GM19043 (cell line): ENCODE measurements around the gene RIMS3.
A peak's percentile ranks its signal among the peaks of the same experiment; 100 is the strongest.

Experiments
- ATAC-seq: cut with Tn5 transposase; IDR thresholded peaks from one replicate; pipeline ENCODE4 v1.9.1; 2021; ENCODE audit warnings: low read depth; ENCODE audit not compliant: unreplicated experiment

Gene RIMS3

GRCh38 chr1:40692429-40692895 lies 27.0 kb upstream of the RIMS3 start:
- no peak for ATAC-seq

GRCh38 chr1:40691538-40692428 lies 26.3 kb upstream of the RIMS3 start, which contains the start of gene NFYC:
Gene NFYC (plus strand): TSS chr1:40691704. CDS start chr1:40738844, 47,140 bp downstream.
- ATAC-seq, result peak; percentile 74

DNA sequence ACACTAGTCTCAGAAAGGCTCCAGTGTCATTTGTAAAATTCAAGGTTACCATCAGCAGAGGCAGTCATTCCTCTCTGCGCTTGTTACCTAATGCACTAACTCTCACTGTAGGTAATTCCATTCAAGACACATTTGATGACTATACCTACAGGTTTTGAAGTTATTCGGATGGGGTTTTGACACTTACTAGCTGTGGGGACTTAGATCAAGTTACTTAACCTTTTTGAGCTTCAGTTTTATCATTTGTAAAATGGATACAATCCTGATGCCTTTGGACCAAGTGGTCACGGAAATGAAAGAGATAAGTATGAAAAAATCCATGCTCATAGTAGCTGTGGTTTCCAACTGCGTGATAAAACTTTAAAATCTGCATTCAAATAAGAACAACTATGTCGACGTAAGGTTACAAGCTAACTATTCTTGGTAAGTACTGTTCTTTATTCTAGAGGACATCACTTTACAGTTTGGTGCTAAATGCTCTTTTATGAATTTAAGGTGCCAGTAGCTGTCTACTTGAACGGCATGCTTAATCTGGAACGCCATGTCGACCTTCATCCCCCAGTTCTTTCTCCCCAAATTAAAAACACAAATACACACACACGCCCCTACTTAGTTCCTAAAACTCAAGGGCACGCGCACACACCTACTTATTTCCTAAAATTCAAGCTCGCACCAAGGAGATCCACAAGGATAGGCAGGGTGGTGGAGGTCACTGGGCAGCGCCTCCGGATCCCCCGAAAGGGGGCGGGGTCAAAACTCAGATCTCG lies 25.5 kb upstream of the RIMS3 start:
- ATAC-seq, result no peak

DNA sequence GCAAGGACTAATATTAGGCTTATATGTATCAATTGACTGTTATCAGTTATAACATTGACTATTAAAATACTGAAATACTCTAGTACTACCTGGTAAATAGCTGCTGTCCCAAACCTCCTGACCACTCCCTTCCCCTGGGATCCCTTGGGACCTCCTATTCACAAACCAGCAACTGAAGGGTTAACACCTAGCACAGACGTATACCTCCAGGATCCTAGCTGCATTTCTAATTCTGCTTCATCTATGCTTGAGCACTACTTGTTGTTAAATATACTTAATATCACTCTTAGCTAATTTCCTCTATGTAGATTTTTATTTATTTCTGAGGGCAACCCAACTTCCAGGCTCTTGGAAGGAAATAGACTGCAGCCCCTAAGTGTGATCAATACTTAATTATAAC lies 24.3 kb upstream of the RIMS3 start:
- ATAC-seq, result no peak

DNA sequence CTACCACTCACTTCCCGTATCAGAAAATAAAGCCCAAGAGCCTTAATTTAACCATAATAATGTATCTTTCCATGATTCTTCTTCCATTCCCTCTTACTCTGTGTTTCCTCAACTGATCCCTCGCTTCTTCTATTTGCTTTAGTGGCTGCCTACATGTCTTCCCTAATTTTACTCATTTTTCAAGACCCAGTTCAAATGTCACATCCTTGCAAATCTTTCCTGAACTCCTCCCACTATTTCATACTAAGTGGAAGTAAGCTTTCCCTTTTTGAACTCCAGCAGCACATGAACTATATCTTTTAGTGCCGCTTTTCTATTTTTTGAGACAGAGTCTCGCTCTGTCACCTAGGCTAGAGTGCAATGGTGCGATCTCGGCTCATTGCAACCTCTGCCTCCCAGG lies 22.2 kb upstream of the RIMS3 start:
- no peak for ATAC-seq

DNA sequence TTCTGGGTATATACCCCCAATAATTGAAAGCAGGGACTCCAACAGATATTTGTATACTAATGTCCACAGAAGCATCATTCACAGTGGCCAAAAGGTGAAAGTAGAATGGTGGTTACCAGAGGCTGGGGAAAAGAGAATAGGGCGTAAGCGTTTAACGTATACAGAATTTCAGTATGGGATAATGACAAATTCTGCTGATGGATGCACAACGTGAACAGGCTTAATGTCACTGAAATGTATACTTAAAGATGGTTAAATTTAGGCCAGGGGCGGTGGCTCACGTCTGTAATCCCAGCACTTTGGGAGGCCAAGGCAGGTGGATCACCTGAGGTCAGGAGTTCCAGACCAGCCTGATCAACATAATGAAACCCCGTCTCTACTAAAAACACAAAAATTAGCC lies 21.6 kb upstream of the RIMS3 start:
- no peak for ATAC-seq

- ATAC-seq, result no peak
Observed at GRCh38 chr1:40684669-40685068, 19.2 kb upstream of the RIMS3 start.

- ATAC-seq, result no peak
Observed at GRCh38 chr1:40679165-40679953, 13.9 kb upstream of the RIMS3 start.

DNA sequence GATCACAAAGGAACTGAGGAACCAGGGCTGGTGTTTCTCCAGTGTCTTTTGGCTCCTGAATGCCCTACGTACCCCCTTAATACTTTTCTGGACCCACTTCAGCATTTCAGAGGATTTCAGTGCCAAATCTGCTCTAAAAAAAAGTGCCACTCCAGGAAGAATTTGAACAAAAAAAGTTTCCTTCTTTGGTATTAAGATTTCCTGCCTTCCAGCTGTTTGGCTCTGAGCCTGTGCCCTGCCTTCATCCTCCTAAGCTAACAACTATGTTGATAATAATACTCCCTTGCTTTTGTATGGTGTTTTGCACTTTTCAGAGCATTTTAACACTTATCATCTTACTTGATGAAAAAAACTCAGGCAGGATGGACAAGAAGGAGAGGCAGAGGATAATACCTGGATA lies 11.0 kb upstream of the RIMS3 start:
- no peak for ATAC-seq

DNA sequence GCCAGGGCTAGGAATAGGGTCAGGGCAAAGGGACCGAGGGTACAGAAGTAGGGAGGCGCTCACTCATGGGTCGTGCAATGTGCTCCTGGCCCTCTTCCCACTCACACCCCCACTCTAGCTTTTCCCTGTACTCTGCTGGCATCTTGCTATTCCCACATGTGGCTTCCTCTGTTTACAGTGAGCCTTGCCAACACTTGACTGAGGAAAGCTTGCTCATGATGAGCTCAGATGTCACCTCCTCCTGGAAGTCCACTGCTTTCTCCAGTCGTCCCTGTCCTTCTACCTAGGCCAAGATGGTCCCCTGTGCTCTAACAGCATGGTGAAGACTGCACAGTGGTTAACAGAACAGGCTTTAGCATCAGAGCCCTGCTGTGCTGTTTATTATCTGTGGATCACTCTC lies 8.0 kb upstream of the RIMS3 start:
- ATAC-seq, result no peak

DNA sequence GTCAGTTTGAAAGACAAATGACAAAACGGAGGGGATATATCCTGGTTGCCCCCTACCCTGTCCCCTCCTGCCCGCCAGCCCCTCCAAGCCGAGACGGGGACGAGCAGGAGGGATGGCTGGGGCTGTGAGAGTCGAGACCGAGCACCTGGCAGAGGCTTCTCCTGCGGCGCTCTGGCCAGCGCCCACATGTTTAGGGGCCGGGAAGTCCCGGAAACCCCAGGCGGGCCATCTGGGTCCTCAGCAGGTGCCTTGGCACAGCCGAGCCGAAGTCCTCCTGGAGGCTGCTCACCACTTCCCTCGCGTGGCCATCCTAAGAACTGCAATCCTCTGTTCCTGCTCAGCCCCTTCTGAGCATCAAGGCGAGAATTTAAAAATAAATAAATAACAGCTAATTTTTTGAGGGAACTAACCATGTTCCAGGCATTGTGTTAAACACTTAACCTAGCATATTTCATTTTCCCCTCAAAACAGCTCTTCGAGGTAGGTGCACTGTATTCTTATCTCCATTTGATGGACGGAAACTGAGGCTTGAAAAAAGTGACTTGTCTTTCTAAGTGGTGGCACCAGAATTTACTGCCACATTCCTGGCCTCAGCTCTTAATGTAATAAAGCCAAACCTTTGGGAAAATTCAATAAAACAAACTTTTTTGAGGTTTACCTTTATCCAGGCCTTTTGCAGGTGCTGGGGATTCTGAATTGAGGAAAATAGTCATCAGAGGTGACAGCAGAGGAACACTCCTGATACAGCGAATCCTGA lies 3.5 kb upstream of the RIMS3 start:
- peak; percentile 60 for ATAC-seq

DNA sequence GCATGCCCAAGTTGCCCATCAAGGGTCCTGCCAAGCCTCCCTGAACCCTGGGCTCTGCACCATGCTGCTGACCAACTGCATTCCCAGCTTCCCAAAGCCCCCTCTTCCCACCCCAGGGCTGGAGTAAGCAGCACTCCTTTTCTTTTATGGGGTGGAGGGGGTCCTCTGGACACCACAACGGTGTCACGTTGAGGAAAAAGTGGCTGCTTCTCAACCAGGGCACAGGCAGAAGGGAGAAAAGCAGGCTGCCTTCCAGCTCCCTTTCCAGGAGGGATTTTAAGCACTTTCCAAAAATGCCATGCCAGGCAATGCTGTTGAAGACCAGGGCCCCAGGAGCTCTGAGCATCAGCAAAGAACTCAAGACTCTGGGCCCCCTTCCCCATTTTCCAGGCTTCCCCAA lies 691 bp downstream of the RIMS3 start:
- ATAC-seq, result no peak

DNA sequence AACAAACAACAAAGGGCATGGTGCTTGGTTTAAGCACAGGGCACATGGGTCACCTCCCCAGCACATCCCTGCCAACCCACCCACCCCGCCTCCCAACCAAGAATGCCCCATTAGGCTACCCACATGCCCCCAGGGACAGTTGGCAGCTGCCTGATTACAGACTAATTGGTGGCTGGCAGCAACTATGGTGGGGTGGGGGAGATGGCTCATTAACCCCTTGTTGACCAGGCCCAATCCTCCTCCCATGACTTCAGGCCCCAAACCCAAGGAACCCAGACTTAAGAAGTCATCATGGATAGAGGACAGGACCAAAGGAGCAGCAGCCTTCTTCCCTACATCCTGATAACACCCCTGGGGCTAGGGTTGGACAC lies 1.3 kb downstream of the RIMS3 start:
- no peak for ATAC-seq

- no peak for ATAC-seq
Observed at GRCh38 chr1:40663324-40664166, 1.9 kb downstream of the RIMS3 start.

DNA sequence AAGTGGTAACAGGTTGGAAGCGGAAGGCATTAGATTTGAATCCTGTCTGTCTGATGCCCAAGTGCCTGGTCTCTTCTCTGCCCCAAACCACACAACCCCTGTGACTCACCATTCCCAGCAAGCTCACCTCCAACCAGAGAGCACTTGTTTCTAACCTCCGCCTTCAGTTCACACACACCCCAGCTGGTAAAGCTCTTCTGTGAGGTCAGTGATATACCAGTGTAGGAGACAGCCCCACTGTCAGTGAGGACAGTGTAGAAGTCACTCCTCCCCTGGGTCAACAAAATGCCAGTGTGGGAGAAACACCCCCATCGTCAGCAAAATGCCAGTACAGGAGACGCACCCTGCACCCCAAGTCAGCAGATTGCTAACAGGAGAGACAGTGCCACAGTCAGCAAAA lies 2.6 kb downstream of the RIMS3 start:
- ATAC-seq, result no peak

GRCh38 chr1:40662151-40662550 lies 3.3 kb downstream of the RIMS3 start:
- no peak for ATAC-seq

DNA sequence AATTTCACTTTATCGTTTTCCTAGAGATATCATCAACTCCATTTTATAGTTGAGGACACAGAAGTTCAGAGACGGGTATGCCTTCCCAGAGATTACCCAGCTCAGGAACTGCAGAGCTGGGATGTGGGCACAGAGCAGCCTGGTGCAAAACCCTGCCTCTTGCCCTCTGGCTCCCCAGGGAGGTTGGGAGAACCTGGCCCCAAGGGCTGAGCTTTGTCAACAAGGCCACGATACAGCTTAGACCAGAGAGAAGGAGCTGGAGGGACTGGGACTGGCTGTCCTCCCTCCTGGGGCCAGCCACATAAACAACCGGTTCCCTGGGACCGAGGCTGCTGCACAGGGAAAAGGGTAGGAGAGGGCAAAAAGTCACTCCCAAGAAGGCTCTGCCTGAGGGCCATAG lies 3.8 kb downstream of the RIMS3 start:
- no peak for ATAC-seq

DNA sequence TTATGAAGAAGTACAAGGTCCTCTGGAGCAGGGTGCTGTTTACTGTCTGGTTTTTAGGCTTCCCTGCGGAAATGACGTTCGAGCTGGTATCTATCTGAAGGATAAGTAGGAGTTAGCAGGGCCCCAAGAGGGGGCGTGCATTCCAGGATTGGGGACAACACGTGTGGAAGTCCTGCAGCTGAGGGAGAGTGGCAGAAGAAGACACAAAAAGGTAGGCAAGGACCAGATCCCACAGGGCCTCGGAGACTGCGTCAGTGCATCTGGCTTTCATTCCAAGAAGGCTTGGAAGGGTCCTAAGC lies 5.9 kb downstream of the RIMS3 start:
- no peak for ATAC-seq
